Osteoblast (primary cell): ENCODE results near the gene HNRNPC. TPM values are rescaled to one million over a fixed set of nuclear protein-coding genes. Genes with fewer than 3 reads are reported as not detected.

Source experiments
- DNase-seq: peaks from one replicate; pipeline ENCODE4 v3.0.0; 2011; ENCODE audit warnings: low spot score, mixed read lengths; ENCODE audit not compliant: insufficient read length; ENCODE audit errors: missing footprints
- H2AFZ ChIP-seq: 2 replicates; pipeline ENCODE4 v1.6.0; 2011; ENCODE audit warnings: mild to moderate bottlenecking, low read length
- H3K27ac ChIP-seq: 2 replicates; pipeline ENCODE4 v1.5.1; 2011; ENCODE audit warnings: mild to moderate bottlenecking, low read depth, low read length, moderate library complexity
- H3K27me3 ChIP-seq: 2 replicates; pipeline ENCODE4 v1.6.0; 2012; ENCODE audit warnings: mild to moderate bottlenecking, control low read depth, inconsistent platforms, low read length, moderate library complexity; ENCODE audit not compliant: insufficient read depth
- H3K36me3 ChIP-seq: 2 replicates; pipeline ENCODE4 v1.5.1; 2011; ENCODE audit warnings: mild to moderate bottlenecking, low read length, control low read depth, moderate library complexity; ENCODE audit not compliant: insufficient read depth
- H3K4me1 ChIP-seq: 2 replicates; pipeline ENCODE4 v1.5.1; 2011; ENCODE audit warnings: mild to moderate bottlenecking, low read length, control low read depth, moderate library complexity; ENCODE audit not compliant: insufficient read depth
- H3K4me2 ChIP-seq: 2 replicates; pipeline ENCODE4 v1.6.0; 2011; ENCODE audit warnings: mild to moderate bottlenecking, low read length; ENCODE audit not compliant: insufficient read depth
- H3K4me3 ChIP-seq: fragments of 200-600 bp; sonication (generic); 3 replicates; pipeline ENCODE4 v1.5.1; 2012; ENCODE audit warnings: mild to moderate bottlenecking, low read length, inconsistent platforms; ENCODE audit not compliant: insufficient read depth
- H3K79me2 ChIP-seq: 2 replicates; pipeline ENCODE4 v1.6.0; 2012; ENCODE audit warnings: mild to moderate bottlenecking, low read length, control low read depth, inconsistent platforms; ENCODE audit not compliant: insufficient read depth
- H3K9me3 ChIP-seq: 2 replicates; pipeline ENCODE4 v1.5.1; 2011; ENCODE audit warnings: low read depth, low read length, control low read depth
- H4K20me1 ChIP-seq: 2 replicates; pipeline ENCODE4 v1.6.0; 2012; ENCODE audit warnings: mild to moderate bottlenecking, low read length, control low read depth; ENCODE audit not compliant: insufficient read depth
- total RNA-seq: library from RNA; depleted of rRNA; stranded (reverse); fragments of >200 nt; gene quantifications from 2 replicates; pipeline ENCODE4 v1.2.3, GENCODE V29; 2012
- TF ChIP-seq, protein P1 (sequence below): IDR thresholded peaks from 2 replicates; pipeline ENCODE4 v1.5.1; 2011; ENCODE audit warnings: mild to moderate bottlenecking, low read depth, low read length, moderate library complexity; ENCODE audit errors: extremely low read depth

The HNRNPC gene
- total RNA-seq, 1 donor = 446 TPM

DNA sequence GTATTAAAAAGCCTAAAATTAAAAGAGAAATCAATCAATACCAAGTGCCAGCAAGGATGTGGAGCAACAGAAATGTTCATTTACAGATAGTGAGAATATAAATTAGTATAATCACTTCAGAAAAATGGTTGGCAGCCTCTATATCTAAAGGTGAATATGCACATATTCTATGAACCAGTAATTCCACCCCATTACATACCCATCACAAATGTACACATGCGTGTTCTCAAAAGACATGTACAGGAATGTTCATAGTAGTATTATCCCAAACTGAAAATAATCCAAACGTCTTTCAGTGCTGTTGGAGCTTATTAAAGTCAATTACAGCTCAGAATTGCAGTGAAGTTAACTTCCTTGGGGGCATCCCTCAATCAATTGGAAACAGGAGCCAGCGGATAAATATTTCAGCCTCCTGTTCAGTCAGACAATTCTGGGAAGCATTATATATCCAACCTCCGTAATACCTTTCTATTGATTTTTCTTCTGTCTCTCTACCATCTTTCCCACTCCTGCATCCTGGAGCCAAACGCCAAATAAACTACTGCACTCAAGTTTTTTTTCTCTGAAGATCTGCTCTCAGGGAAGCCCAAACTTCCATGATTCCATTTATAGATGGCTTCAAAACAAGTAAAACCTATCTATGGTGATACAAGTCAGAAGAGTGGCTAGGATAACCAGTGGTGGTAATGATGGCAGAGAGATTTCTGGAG lies 68.3 kb downstream of the HNRNPC start:
- no peaks in the 10 kb centered on the region for H3K79me2 ChIP-seq
- no peak overlapping the region for H3K4me2 ChIP-seq

DNA sequence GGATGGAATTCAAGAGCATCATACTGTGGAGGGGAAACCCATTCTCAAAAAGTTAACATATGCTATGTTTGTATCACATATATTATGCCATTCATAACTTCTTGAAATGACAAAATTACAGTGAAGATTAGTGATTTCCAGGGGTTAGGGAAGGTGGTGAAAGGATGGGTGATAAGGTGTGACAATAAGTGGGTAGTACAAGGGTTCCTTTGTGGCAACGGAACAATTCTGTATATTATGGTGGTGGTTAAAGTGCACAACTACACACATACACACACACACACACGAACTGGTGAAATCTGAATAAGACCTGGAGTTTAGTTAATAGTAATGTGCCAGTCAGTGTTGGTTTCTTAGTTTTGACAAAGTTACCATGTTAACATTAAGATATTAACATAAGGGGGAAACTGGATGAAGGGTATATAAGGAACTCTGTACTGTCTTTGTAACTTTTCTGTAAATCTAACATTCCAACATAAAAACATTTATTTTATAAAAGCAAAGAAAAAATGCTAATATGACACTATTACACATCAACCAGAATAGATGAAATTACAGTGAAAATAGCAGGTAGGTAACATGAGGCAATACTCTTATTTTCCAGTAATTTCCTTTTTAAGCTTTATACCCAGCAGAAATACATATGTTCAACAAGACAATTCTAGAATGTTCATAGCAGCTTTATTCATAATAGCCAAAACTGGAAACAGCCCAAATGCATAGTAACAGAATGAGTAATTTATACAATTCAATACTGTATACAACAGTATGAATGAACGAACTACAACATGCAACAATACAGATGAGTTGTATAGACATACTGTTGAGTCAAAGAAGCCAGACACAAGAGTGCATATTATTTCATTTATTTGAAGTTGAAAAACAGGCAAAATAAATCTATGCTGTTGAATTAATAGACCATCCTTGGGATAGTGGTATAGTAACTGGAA lies 69.4 kb downstream of the HNRNPC start:
- no peaks in the 10 kb centered on the region for H3K27me3 ChIP-seq
- TF ChIP-seq, protein P1, sequence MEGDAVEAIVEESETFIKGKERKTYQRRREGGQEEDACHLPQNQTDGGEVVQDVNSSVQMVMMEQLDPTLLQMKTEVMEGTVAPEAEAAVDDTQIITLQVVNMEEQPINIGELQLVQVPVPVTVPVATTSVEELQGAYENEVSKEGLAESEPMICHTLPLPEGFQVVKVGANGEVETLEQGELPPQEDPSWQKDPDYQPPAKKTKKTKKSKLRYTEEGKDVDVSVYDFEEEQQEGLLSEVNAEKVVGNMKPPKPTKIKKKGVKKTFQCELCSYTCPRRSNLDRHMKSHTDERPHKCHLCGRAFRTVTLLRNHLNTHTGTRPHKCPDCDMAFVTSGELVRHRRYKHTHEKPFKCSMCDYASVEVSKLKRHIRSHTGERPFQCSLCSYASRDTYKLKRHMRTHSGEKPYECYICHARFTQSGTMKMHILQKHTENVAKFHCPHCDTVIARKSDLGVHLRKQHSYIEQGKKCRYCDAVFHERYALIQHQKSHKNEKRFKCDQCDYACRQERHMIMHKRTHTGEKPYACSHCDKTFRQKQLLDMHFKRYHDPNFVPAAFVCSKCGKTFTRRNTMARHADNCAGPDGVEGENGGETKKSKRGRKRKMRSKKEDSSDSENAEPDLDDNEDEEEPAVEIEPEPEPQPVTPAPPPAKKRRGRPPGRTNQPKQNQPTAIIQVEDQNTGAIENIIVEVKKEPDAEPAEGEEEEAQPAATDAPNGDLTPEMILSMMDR = no peak
- no peak overlapping the region for H3K4me2 ChIP-seq
- peaks cover 21% of the 10 kb centered on the region for H3K36me3 ChIP-seq
- no peak overlapping the region for H3K27ac ChIP-seq
- no peak for DNase-seq
- no peak overlapping the region for H3K4me3 ChIP-seq
- no peaks in the 10 kb centered on the region for H3K79me2 ChIP-seq
- H3K9me3 ChIP-seq = no peaks in the 10 kb centered on the region
- no peaks in the 10 kb centered on the region for H3K4me1 ChIP-seq
- H4K20me1 ChIP-seq = peaks cover 30% of the 10 kb centered on the region
- no peak overlapping the region for H2AFZ ChIP-seq

More for the DNA sequence above, 68.3 kb downstream of the HNRNPC start:
- Histone ChIP-seq H3K36me3 (peaks cover 32% of the 10 kb centered on the region), H3K4me3 (no peak overlapping the region), H3K4me1 (no peaks in the 10 kb centered on the region), H4K20me1 (peaks cover 40% of the 10 kb centered on the region), H3K27me3 (no peaks in the 10 kb centered on the region), H3K27ac (no peak overlapping the region), H3K9me3 (no peaks in the 10 kb centered on the region), H2AFZ (no peak overlapping the region)
- TF ChIP-seq, protein P1 = no peak
- DNase-seq = no peak

DNA sequence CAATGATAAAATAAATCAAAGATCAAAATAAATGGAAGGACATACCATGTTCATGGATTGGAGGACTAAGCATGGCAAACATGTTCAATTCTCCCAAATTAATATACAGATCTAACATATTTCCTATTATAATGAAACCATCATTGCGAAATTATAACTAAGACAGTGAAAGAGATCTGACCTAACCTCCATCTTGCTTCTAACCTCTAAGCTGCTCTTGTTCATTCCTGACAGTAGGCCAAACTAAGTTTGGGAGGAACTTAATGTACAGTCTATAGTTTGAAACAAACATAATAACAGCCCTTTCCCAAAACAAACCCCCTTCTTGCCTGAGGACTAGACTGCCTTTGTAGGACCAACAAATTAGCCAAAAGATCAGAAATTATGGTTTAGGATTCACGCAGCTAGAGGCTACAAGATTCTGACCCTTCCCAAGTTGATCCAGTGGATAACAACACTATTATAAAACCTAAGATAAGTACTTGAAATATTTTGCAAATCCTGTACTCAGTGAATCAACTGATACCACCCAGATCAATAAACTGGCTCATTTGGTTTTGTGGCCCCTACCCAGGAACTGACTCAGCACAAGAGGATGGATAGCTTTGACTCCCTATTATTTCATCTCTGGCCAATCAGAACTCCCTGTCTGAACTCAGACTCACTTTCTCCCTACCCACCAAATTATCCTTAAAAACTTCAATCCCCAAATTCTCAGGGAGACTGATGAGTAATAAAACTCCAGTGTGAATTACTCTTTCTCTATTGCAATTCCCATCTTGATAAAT lies 71.6 kb downstream of the HNRNPC start:
- DNase-seq = no peak
- Histone ChIP-seq H4K20me1 (peaks cover 16% of the 10 kb centered on the region), H3K4me1 (no peaks in the 10 kb centered on the region), H3K36me3 (peaks cover 4% of the 10 kb centered on the region), H3K4me2 (no peak overlapping the region), H3K27me3 (no peaks in the 10 kb centered on the region), H3K79me2 (no peaks in the 10 kb centered on the region), H3K27ac (no peak overlapping the region), H3K4me3 (no peak overlapping the region), H3K9me3 (no peaks in the 10 kb centered on the region), H2AFZ (no peak overlapping the region)
- TF ChIP-seq, protein P1 = no peak
